ENCODE data around the gene LRRC75B. TPM values are rescaled to one million over a fixed set of nuclear protein-coding genes. Genes with fewer than 3 reads are reported as not detected.
"Not testable (repeated sequence)": the region's sequence is repeated elsewhere in the genome, so short reads cannot be mapped to it uniquely, and the experiment has no call there.

Gene LRRC75B
- total RNA-seq, 1 experiment from 2014 or later = 2.2 TPM

GRCh38 chr22:24553597-24554312, 39.1 kb downstream of the LRRC75B start:
- BruUV-seq (replicated peaks) = no TSS peak
- Histone ChIP-seq H4K20me1 (ENCODE audit: insufficient read depth) (peaks cover 19% of the 10 kb centered on the region), H3K9me2 (ENCODE audit: insufficient read depth) (no peaks in the 10 kb centered on the region), H3K79me2 (ENCODE audit: low read depth) (peaks cover 68% of the 10 kb centered on the region), H3F3A (ENCODE audit: insufficient read depth, low read depth) (0 out of 2 replicates have a peak, but pooled peaks cover 6% of the 10 kb centered on the region), H3K27ac (no peak overlapping the region), H3K27me3 (ENCODE audit: insufficient read depth, low read depth) (no peaks in the 10 kb centered on the region), H2AFZ (no peak overlapping the region; the same call in 1 of the 2 replicates), H3K4me1 (replicated peaks; ENCODE audit: insufficient read depth) (peaks cover 20% of the 10 kb centered on the region), H3K36me3 (ENCODE audit: low read depth) (peaks cover 16% of the 10 kb centered on the region; the same call in 1 of the 2 replicates), H3K4me2 (peak overlapping the region; percentile 87), H3K9me3 (ENCODE audit: insufficient read depth, low read depth) (no peaks in the 10 kb centered on the region), H3K4me3 (peak overlapping the region; percentile 87)
- CTCF ChIA-PET = no interaction called here
- intact Hi-C loops (cut with micrococcal nuclease; ENCODE audit: unreplicated experiment) = no loop called here
- TF ChIP-seq EZH2 (IDR thresholded peaks at IDR 0.05; ENCODE audit: low read depth) (no peak), CTCF (conservative IDR thresholded peaks at IDR 0.05) (no peak)
- POLR2A ChIA-PET (ENCODE audit: unreplicated experiment) = interaction anchor here (0.5 kb wide), 1 partner anchor 404 kb away, joined by 30 read pairs; no protein-coding TSS in a partner anchor
- no peak for DNase-seq

- not testable (repeated sequence) for H3K4me3 ChIP-seq, H3K4me2 ChIP-seq
Measured at GRCh38 chr22:24552503-24553286, 40.2 kb downstream of the LRRC75B start.

GRCh38 chr22:24550902-24551435, 41.9 kb downstream of the LRRC75B start:
- Histone ChIP-seq H3K27me3 (ENCODE audit: insufficient read depth, low read depth) (no peaks in the 10 kb centered on the region), H3K4me2 (no peak overlapping the region), H4K20me1 (ENCODE audit: insufficient read depth) (no peaks in the 10 kb centered on the region; the same call in 1 of the 2 replicates), H3K4me3 (no peak overlapping the region), H3K9me3 (ENCODE audit: insufficient read depth, low read depth) (no peaks in the 10 kb centered on the region), H3K9me2 (ENCODE audit: insufficient read depth) (no peaks in the 10 kb centered on the region), H3K27ac (no peak overlapping the region), H3K4me1 (replicated peaks; ENCODE audit: insufficient read depth) (peaks cover 7% of the 10 kb centered on the region), H3F3A (ENCODE audit: insufficient read depth, low read depth) (no peaks in the 10 kb centered on the region), H2AFZ (no peak overlapping the region), H3K79me2 (ENCODE audit: low read depth) (peaks cover 40% of the 10 kb centered on the region), H3K36me3 (ENCODE audit: low read depth) (0 out of 2 replicates have a peak, but pooled peaks cover 6% of the 10 kb centered on the region)
- no TSS peak for BruUV-seq (replicated peaks)
- ChIA-PET POLR2A (ENCODE audit: unreplicated experiment) (no interaction called here), CTCF (no interaction called here)
- no peak for DNase-seq
- intact Hi-C loops (cut with micrococcal nuclease; ENCODE audit: unreplicated experiment) = no loop called here
- no peak for TF ChIP-seq EZH2 (IDR thresholded peaks at IDR 0.05; ENCODE audit: low read depth)
- TF ChIP-seq CTCF (conservative IDR thresholded peaks at IDR 0.05) = no peak

More at GRCh38 chr22:24552503-24553286, 40.2 kb downstream of the LRRC75B start:
- intact Hi-C loops (cut with micrococcal nuclease; ENCODE audit: unreplicated experiment); H3K9me2 ChIP-seq (ENCODE audit: insufficient read depth); H4K20me1 ChIP-seq (ENCODE audit: insufficient read depth); H3K27ac ChIP-seq; POLR2A ChIA-PET (ENCODE audit: unreplicated experiment); CTCF ChIA-PET; DNase-seq; H3K9me3 ChIP-seq (ENCODE audit: insufficient read depth, low read depth); H3K27me3 ChIP-seq (ENCODE audit: insufficient read depth, low read depth); H3F3A ChIP-seq (ENCODE audit: insufficient read depth, low read depth); BruUV-seq (replicated peaks); H2AFZ ChIP-seq: not testable (repeated sequence)
- Histone ChIP-seq H3K4me1 (replicated peaks; ENCODE audit: insufficient read depth) (peaks cover 20% of the 10 kb centered on the region), H3K79me2 (ENCODE audit: low read depth) (peaks cover 58% of the 10 kb centered on the region), H3K36me3 (ENCODE audit: low read depth) (peaks cover 11% of the 10 kb centered on the region; the same call in 1 of the 2 replicates)
